K562 (cell line): ENCODE measurements around the gene ARL13B. TPM values are rescaled to one million over a fixed set of nuclear protein-coding genes. Genes with fewer than 3 reads are reported as not detected.

Experiments
- CBX3 ChIP-seq, 2 experiments: IDR thresholded peaks; 1 replicate in 1 of 2; 2 replicates in 1 of 2; pipeline ENCODE4 v1.6.1; 2012; ENCODE audit warnings: inconsistent platforms in 2 of 2, low read length in 2 of 2, borderline replicate concordance in 1 of 2, control low read depth in 1 of 2
- CEBPB ChIP-seq: fragments of 450-650 bp; IDR thresholded peaks from 2 replicates; pipeline ENCODE4 v1.6.1; 2016; ENCODE audit warnings: missing genetic modification characterization, missing compliant biosample characterization
- CLOCK ChIP-seq: fragments of 250-450 bp; sonication (Bioruptor Pico); IDR thresholded peaks from 2 replicates; pipeline ENCODE4 v1.4.0; 2020; ENCODE audit warnings: mild to moderate bottlenecking, moderate library complexity, borderline replicate concordance
- ELF1 ChIP-seq: fragments of 200-800 bp; sonication (Bioruptor generic); IDR thresholded peaks from 2 replicates; pipeline ENCODE4 v1.6.1; 2016; ENCODE audit warnings: missing genetic modification characterization, missing compliant biosample characterization
- GATA2 ChIP-seq: sonication (generic); formaldehyde crosslinking; IDR thresholded peaks from 2 replicates; pipeline ENCODE4 v1.4.0; 2020; ENCODE audit warnings: mild to moderate bottlenecking, missing genetic modification reagents
- HDAC3 ChIP-seq: fragments of 450-650 bp; IDR thresholded peaks from 2 replicates; pipeline ENCODE4 v1.6.1; 2018; ENCODE audit warnings: borderline replicate concordance, mild to moderate bottlenecking, moderate library complexity; ENCODE audit not compliant: partially characterized antibody
- HOXB6 ChIP-seq: fragments of 250-450 bp; sonication (Bioruptor Pico); IDR thresholded peaks from 2 replicates; pipeline ENCODE4 v1.5.1; 2022; ENCODE audit warnings: mild to moderate bottlenecking, borderline replicate concordance
- KLF13 ChIP-seq: fragments of 450-650 bp; IDR thresholded peaks from 2 replicates; pipeline ENCODE4 v1.6.1; 2016; ENCODE audit warnings: missing genetic modification characterization, low read depth, mild to moderate bottlenecking, missing compliant biosample characterization, moderate library complexity, borderline replicate concordance
- MCM2 ChIP-seq: fragments of 450-650 bp; IDR thresholded peaks from 2 replicates; pipeline ENCODE4 v1.6.1; 2017; ENCODE audit warnings: low read depth, mild to moderate bottlenecking
- MEF2D ChIP-seq: conservative IDR thresholded peaks from 2 replicates; pipeline ENCODE4 v1.6.1; 2016; ENCODE audit warnings: low read depth, missing genetic modification characterization, missing compliant biosample characterization
- MTA2 ChIP-seq: fragments of 450-650 bp; IDR thresholded peaks from 2 replicates; pipeline ENCODE4 v1.6.1; 2016; ENCODE audit warnings: low read depth
- NFXL1 ChIP-seq: fragments of 450-650 bp; formaldehyde crosslinking; IDR thresholded peaks from 2 replicates; pipeline ENCODE4 v1.4.0; 2021; ENCODE audit warnings: mild to moderate bottlenecking
- NR1H2 ChIP-seq: sonication (generic); formaldehyde crosslinking; IDR thresholded peaks from 2 replicates; pipeline ENCODE4 v1.4.0; 2020; ENCODE audit warnings: mild to moderate bottlenecking, missing genetic modification reagents
- RAD21 ChIP-seq, 2 experiments: fragments of 250-450 bp in 1 of 2; fragments of 450-650 bp in 1 of 2; sonication (Bioruptor Pico) in 1 of 2; formaldehyde crosslinking in 1 of 2; IDR thresholded peaks in 1 of 2; conservative IDR thresholded peaks in 1 of 2; 2 replicates each; pipeline versions ENCODE4 v1.4.0 to v1.8.0; 2020 to 2022; ENCODE audit warnings: mild to moderate bottlenecking in 2 of 2, moderate library complexity in 1 of 2
- SAFB2 ChIP-seq: fragments of 200-400 bp; formaldehyde crosslinking; IDR thresholded peaks from 2 replicates; pipeline ENCODE4 v1.6.1; 2018; ENCODE audit warnings: borderline replicate concordance, low read length, low read depth, moderate library complexity; ENCODE audit not compliant: severe bottlenecking
- SFPQ ChIP-seq: fragments of 200-400 bp; formaldehyde crosslinking; IDR thresholded peaks from 2 replicates; pipeline ENCODE4 v1.6.1; 2017; ENCODE audit warnings: mild to moderate bottlenecking, low read depth, low read length, moderate library complexity
- SRSF3 ChIP-seq: fragments of 200-400 bp; formaldehyde crosslinking; IDR thresholded peaks from 2 replicates; pipeline ENCODE4 v1.6.1; 2016; ENCODE audit warnings: mild to moderate bottlenecking, low read length, moderate library complexity; ENCODE audit not compliant: insufficient read depth
- TRIM24 ChIP-seq, 2 experiments: fragments of 450-650 bp; IDR thresholded peaks; 2 replicates each; pipeline ENCODE4 v1.6.1; 2016
- ZNF124 ChIP-seq: sonication (generic); formaldehyde crosslinking; IDR thresholded peaks from 2 replicates; pipeline ENCODE4 v1.8.1; 2022; ENCODE audit warnings: missing genetic modification reagents
- ZNF3 ChIP-seq: fragments of 250-450 bp; sonication (Bioruptor Pico); IDR thresholded peaks from 2 replicates; pipeline ENCODE4 v1.5.0; 2021; ENCODE audit warnings: mild to moderate bottlenecking, moderate library complexity
- ZNF584 ChIP-seq: fragments of 200-800 bp; sonication (Bioruptor generic); IDR thresholded peaks from 2 replicates; pipeline ENCODE4 v1.6.1; 2016; ENCODE audit warnings: low read depth, mild to moderate bottlenecking, missing genetic modification characterization, missing compliant biosample characterization
- ZNF717 ChIP-seq: fragments of 250-450 bp; sonication (Bioruptor Pico); IDR thresholded peaks from 2 replicates; pipeline ENCODE4 v1.5.0; 2021
- ZNF76 ChIP-seq: fragments of 250-450 bp; sonication (Bioruptor Pico); IDR thresholded peaks from 2 replicates; pipeline ENCODE4 v1.4.0; 2020; ENCODE audit warnings: mild to moderate bottlenecking, moderate library complexity, borderline replicate concordance
- ZNF766 ChIP-seq: fragments of 200-800 bp; sonication (Bioruptor generic); conservative IDR thresholded peaks from 2 replicates; pipeline ENCODE4 v1.6.1; 2016; ENCODE audit warnings: missing genetic modification characterization, missing compliant biosample characterization
- polyA plus RNA-seq, 8 experiments: library from polyadenylated mRNA; depleted of rRNA in 4 of 8; stranded (reverse) in 5 of 8; unstranded in 3 of 8; fragments of >200 nt; fragmentation: Nextera tagmentation in 2 of 8; fragmentation: Illumina TruSeq in 1 of 8; extraction: Ambion mirVana in 2 of 8; extraction: Trizol in 1 of 8; gene quantifications; 2 replicates each; pipeline versions ENCODE4 v1.2.1 to v1.2.3, GENCODE V29; 2011 to 2014; ENCODE audit warnings: inconsistent platforms in 1 of 8, missing spikeins in 1 of 8
- total RNA-seq, 7 experiments: library from RNA; depleted of rRNA in 6 of 7; stranded (reverse); fragments of >200 nt in 6 of 7; fragmentation: Illumina TruSeq in 2 of 7; extraction: Trizol in 2 of 7; gene quantifications; 2 replicates each; pipeline versions ENCODE4 v1.2.1 to v1.2.3, GENCODE V29; 2011 to 2021; ENCODE audit warnings: low replicate concordance in 1 of 7
- TF ChIP-seq, protein P1 (sequence below): IDR thresholded peaks from 2 replicates; pipeline ENCODE4 v1.6.1; 2014; ENCODE audit warnings: antibody characterized with exemption

ARL13B gene
- total and polyA plus RNA-seq, 9 of the 15 experiments (the other 6 are each of a cell fraction or from before 2014, with no cell fraction given), result 4.1 to 16.9 (median 12.2) TPM

DNA sequence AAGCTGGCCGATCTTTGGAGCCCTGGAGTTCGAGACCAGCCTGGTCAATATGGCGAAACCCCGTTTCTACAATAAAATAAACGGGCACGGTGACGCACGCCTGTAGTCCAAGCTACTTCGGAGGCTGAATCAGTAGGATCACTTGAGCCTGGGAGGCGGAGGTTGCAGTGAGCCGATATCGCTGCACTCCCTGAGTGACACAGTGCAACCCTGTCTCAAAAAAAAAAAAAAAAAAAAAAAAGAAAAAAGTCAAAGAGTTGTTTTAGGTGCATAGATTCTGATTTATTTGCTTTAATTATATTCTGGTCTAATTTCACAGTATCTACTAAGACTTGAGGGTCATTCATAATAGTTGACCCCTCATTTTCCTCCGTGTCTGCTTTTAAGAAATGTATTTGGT, 1.7 kb downstream of the ARL13B start (continued):
- TF ChIP-seq CLOCK (no peak), CBX3 (IDR thresholded peaks at IDR 0.05; ENCODE audit: borderline replicate concordance in 1 of 2, low read length in 2 of 2) (no peak), SRSF3 (no peak), MCM2 (no peak), NFXL1 (CRISPR knock-in tag) (no peak), TRIM24 (IDR thresholded peaks at IDR 0.05) (no peak), CEBPB (tag) (peak; percentile 36; the same call in 1 of the 2 replicates), ZNF76 (CRISPR knock-in tag) (no peak), KLF13 (no peak), HDAC3 (no peak), HOXB6 (CRISPR knock-in tag) (no peak), ZNF717 (no peak), SFPQ (no peak), GATA2 (no peak), ZNF766 (no peak), MTA2 (no peak), NR1H2 (no peak), ZNF584 (no peak), MEF2D (tag) (no peak), RAD21 (CRISPR knock-in tag; conservative IDR thresholded peaks at IDR 0.05 in 1 of 2, IDR thresholded peaks at IDR 0.05 in 1 of 2) (no peak), ZNF124 (no peak), ELF1 (no peak), ZNF3 (CRISPR knock-in tag) (no peak), SAFB2 (no peak)
- TF ChIP-seq, protein P1, sequence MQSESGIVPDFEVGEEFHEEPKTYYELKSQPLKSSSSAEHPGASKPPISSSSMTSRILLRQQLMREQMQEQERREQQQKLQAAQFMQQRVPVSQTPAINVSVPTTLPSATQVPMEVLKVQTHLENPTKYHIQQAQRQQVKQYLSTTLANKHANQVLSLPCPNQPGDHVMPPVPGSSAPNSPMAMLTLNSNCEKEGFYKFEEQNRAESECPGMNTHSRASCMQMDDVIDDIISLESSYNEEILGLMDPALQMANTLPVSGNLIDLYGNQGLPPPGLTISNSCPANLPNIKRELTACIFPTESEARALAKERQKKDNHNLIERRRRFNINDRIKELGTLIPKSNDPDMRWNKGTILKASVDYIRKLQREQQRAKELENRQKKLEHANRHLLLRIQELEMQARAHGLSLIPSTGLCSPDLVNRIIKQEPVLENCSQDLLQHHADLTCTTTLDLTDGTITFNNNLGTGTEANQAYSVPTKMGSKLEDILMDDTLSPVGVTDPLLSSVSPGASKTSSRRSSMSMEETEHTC, result no peak
